HG02642 (cell line): ENCODE data around the gene RSAD1.

Experiments
- ATAC-seq: cut with Tn5 transposase; IDR thresholded peaks from one replicate; pipeline ENCODE4 v1.9.1; 2021; ENCODE audit warnings: mild to moderate bottlenecking; ENCODE audit not compliant: unreplicated experiment, poor library complexity

The RSAD1 gene

DNA sequence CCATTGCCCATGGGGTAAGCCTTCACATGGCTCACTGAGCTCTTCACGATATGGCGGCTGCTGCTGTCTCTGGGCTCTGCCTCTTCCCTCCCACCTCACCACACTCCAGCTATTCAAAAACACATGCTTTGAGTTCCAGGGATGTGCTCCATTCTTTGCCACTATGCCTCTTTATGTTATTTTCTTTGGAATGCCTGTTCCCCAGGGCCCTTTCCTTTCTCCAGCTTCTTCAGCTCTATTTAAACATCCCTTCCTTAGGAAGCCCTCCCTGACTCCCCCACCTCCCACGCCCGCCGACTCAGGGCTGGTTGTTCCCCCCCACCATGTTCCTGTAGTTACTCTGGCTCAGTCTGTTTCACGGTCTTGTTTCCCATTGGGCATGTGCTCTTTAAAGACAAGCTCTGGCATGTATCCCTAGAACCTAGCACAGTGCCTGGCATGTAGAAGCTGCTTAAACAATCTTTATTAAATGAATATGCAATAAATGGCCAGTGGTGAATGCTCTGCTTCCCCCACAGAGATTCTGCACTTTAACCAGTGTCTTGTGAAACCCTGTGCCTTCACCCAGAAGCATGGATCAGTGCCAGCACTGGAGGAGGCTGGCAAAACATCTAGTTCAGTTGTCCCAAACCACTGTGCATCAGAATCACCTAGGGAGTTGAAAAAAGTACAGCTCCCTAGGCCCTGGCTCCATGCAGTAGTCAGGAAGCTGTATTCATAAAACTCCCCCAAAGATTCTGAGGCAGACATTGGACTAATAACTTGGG, 36.5 kb downstream of the RSAD1 start:
- ATAC-seq = no peak

DNA sequence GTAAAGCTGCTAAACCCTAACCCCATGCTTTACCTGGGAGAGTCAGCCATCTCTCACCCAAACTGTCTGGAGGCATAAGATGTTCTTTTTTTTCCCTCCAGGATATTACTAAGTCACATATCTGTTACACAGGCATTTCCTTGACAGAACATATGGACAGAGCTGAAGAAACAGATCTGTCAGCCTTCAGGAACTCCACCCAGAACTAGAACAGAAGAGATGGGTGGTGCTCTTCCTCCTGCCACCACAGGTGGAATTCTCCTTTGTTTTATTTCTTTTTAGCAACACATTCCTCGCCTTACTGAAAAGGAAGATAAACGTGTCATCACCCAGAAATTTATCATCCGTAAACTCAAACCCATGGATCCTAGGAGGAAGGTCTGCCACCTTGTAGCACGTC, 38.4 kb downstream of the RSAD1 start:
- no peak for ATAC-seq

DNA sequence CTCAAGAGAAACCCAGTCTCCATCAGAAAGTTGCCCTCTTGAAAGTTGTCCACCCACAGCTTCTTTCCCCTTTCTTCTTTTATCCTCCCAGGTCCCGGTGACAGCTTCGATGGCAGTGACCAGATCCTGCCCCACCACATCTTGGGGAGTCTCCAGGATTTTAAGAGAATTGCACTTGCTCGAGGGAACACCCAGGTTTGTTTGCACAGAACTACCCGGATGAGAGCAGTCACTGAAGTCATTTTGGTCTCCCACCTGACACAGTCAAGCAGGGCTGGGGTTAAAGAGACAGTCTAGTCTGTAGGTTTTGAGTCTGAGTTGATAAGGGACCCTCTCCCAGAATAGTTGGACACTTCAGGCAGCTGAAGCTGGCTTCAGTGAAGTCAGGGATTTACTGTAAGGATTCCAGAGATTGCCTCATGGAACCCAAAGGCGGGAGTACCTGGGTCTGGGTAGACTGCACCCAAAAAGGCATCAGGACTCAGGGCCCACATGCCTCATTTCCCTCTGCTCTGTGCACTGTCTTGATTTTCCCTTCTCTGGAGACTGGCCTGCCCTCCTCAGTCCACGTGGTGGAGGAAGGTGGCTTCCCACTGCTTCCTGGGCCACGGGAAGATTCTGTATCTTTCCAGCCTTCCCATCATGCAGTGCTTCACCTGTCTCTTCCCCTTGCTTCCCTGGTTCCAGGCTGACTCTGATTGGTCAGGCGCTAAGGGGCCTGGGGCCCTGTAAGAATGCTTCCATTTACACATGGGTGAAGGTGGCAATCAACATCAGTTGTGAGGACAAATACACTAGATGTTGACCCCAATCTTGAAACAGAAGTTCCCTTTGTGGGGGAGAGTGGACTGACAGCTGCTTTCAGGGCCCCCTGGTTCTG, 39.1 kb downstream of the RSAD1 start:
- no peak for ATAC-seq

DNA sequence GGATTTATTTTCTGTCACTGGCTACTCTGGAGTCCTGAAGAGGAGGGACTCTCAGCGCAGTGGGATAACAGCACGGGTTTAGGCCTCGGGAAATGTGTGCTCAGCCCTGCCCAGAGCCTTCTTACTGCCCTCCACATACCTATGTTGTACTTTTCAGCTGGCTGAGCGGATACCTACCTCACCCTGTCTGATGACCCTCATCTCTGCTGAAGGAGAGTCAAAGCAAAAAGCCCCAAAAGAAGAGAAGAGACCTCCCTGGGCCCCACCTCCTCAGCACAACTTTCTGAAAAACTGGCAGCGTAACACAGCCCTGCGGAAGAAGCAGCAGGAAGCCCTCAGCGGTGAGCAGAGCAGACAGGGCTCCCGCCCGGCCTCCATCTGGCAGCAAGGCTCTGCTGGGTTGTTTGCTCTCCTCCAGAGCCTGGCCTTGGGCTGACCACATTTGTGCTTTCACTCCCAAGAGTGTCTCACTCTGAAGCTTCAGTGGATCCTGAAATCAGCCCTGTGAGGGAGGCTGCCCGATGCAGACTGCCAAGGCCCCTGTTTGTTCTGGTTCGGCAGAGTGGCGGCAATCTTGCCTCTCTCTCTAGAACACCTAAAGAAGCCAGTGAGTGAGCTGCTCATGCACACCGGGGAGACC, 39.8 kb downstream of the RSAD1 start:
- ATAC-seq = no peak

DNA sequence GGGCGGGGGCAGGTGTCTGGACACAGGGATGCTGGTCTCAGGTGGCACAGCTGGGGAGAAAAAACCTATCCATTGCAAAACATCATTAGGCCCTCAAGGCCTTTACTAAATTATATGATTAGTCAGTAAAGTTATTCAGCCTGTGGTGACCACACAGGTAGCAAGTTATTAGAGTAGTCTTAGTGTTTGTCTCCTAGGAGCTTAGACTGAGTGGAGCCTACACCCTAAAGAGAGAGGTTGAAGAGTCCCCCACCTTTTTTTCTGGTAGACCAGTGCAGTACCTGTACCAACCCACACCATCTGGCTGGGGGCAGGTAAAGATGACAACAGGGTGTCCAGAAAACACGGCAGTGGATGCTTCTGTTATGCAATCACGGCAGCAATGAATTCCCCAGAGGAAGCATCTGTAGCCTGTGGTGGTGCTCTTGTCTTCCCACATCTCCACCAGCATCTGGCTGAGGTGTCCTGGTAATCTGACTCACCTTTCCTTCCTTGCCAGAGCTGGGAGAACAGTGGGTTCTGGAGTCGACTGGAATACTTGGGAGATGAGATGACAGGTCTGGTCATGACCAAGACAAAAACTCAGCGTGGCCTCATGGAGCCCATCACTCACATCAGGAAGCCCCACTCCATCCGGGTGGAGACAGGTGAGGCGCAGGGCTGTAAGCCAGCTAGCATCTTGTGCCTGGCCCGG, 40.6 kb downstream of the RSAD1 start:
- ATAC-seq = no peak

DNA sequence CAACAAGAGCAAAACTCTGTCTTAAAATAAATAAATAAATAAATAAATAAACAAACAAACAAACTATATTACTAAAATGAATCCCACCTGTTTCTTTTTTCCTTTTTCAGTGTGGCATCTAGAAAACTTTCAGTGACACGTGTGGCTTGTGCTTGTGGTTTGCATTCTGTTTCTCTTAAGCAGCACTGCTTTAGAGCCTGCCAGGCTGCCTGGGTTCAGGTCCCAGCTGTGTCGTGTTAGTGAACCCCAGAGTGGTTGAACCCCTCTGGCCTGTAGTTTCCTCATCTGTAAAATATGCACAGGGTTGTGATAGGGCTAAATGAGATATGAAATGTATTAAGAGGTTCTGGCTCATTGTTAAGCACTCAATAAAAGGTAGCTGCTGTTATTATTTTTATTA, 41.8 kb downstream of the RSAD1 start:
- no peak for ATAC-seq

DNA sequence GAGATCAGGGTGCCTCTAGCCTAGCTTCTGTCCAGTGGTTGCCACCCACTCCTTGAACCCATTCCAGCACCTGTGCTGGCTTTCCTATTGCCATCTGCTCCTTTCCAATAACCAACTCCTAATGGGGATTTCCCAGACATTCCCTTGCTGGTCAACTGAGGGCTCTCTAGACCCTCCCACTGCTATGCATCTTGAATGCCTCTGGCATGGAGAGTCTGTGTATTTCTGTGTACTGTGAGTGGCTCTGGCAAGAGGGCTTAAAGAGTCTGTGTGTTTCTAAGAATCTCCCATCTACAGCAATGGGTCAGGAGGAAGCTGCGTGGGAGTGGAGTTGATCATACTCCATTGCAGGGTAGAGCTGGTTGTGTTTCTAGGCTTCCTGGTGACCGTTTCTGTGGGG, 42.9 kb downstream of the RSAD1 start:
- ATAC-seq = no peak

DNA sequence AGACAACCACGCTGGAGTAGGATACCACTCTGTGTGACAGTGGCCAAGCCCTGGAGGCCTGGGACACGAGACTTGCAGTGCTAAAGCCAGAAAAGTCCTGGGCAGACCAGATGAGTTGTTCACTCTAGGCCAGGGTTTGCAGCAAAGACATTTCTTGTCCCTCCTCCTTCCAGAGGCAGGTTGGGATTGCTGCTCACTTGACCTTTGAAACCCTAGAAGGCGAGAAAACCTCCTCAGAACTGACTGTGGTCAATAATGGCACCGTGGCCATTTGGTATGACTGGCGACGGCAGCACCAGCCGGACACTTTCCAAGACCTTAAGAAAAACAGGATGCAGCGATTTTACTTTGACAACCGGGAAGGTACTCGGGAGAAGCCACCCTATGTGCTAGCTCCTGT, 44.1 kb downstream of the RSAD1 start:
- ATAC-seq = no peak

DNA sequence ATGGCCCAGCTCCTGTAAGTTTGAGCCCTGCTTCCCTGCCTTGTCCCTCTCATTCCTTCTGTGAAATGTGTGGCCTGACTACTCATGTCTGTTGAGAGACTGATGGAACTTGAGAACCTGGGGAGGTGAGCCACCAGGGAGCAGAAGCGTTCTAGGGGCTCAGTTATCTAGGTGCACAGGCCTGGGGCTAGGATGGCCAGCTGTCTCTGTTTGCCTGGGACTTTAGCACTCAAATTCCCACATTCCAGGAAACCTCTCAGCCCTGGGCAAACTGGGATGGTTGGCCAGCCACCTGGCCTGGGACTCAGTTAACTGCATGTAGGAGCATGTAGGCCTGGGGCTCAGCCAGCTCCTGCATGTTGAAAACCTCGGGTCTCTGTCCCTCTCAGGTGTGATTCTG, 44.5 kb downstream of the RSAD1 start:
- no peak for ATAC-seq

DNA sequence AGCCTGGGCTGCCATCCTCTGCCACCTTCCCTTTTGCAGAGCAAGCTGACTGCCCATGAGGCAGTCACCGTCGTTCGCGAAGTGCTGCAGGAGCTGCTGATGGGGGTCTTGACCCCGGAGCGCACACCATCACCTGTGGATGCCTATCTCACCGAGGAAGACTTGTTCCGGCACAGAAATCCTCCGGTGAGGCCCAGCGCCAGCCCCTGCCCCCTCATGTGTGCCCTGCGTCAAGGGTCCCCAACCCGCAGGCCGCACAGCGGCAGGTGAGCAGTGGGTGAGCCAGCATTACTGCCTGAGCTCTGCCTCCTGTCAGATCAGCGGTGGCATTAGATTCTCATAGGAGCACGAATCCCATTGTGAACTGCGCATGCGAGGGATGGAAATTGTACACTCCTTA, 46.2 kb downstream of the RSAD1 start:
- no peak for ATAC-seq

DNA sequence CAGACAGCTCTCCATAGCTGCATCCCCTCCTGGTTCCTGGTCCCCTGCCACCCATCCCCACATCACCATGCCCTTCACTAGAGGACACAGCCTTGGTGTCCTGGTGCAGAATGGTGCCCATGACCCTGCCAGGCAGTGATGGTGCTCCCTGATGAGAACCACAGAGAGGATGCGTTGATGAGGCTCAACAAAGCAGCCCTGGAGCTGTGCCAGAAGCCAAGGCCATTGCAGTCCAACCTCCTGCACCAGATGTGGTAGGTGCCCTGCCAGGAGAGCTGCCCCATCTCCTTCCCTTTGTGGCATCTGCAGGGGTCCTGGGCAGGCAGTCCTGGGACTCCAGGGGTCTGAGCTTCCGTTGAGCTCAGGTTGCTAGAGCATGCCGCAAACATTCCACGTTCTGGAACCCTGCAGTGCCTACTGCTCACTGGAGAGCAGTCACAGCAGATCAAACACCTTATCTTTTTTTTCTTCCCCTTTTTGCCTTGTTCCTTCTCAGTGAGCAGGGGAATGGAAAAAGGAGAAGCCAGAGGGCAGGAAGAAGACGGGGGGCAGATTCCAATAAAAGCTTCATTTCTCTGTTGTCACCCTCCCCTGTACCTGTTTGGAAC, 48.6 kb downstream of the RSAD1 start:
- no peak for ATAC-seq

DNA sequence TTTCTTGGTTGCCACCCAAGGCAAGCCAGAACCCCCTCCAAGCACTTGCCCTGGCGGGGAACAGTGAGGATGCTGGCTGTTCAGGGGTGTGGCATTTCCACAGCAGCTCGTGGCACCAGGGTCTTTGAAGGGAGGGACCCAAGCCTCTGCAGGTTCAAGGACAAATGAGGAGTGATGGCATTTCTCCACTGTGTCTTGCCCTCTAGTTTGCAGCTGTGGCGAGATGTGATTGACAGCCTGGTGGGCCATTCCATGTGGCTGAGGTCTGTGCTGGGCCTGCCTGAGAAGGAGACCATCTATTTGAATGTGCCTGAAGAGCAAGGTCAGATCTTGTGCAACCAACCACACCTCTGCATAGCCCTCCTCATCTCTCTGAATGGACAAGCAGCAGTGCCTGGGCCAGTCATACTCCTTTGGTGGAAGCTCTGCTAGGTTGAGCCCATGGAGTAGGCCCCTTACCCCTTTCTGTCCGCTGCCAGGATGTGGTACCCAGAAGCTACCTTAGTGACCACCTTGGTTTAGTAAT, 49.4 kb downstream of the RSAD1 start:
- no peak for ATAC-seq

DNA sequence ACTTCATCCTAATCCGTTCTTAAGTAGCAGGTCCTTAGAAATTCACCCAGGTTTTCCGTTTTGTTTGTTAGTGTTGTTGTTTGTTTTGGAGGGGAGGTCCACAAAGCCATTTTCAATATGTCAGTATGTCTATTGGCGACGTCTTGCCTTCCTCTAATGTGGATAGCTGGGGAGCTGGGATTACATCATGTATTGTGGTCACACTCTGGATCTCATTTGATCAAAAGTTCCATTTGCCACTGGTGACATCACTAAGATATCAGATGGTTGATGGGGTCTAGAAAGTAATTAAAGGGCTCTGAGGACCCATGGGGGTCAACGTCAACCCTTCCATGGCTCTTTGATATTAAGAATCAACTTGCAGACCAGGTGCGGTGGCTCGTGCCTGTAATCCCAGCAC, 51.2 kb downstream of the RSAD1 start:
- ATAC-seq = no peak

DNA sequence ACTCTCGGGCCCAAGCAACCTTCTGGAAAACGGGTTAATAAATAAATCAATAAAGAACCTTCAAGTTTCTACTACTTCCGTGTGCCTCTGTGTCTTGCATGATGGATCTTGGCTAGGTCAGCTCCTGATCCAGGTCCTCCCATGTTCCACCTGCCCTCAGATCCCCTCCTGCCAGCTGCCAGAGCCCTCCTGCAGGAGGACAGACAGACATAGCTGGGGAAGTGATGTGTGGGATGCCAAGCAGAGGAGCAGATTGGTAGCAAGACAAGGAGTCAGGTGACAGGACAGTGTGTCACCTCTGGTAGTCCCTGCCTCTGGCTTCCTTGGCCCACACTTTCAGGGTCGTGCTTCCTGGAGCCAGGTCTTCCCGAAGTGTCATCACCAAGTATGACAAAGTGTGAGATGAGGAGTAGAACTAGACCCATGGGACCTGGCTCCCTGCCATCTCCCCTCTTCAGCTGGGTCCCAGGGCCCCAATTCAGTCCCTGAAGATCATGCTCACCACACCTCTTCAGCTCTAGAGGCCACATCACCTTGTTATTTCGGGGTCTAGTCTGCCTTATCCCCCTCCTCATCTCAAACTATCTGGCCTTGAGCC, 52.9 kb downstream of the RSAD1 start:
- no peak for ATAC-seq

DNA sequence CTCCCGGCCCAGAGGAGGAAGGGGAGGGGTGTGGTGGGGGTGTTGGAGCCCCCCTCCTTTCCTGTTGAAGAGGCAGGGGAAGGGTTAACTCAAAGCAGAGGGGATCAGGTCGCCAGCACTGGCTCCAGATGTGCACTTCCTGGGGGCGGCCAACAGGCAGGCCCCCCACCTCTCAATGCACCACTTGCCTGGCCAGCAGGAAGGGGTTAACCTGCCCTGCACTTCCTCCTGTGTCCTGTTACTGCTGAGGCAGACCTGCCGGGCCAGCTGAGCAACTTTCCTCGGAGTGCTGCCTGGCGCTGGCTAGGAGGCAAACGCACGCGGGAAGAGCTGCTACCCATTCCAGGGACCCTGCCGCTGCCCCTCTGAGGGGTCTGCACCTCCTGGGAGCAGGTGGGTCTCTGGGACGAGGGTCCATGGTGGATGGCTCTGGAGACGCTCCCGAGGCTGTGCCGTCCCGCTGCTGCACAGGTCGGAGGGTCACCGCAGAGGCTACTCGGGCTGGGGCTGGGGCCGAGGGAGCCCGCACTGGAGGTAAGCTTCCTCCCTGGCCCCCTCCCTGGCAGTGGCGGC, 53.9 kb downstream of the RSAD1 start, which contains the start of gene EPN3:
Gene EPN3, plus strand, starts transcription at position 284 of the 573 bp plus-strand sequence. CDS start 3,822 bp downstream, outside the sequence.
- no peak for ATAC-seq

DNA sequence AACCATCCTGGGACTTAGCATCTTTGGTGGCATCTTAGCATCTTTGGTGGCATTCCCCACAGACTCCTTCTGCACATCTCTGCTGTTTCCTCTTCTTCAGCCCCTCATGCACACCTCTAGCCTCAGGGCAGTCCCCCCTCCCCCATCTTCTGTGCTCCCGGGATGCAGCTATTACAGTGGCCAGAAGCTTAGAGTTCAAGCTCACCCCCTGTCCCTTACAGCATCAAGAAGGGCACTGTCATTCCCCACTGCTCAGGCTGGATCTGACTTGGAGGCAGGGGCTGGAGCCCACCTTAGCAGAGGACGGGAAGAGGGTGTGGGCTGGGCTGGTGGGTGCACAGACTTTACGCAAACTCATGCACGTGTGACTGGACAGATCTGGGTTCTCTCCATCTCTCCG, 54.5 kb downstream of the RSAD1 start:
- no peak for ATAC-seq

DNA sequence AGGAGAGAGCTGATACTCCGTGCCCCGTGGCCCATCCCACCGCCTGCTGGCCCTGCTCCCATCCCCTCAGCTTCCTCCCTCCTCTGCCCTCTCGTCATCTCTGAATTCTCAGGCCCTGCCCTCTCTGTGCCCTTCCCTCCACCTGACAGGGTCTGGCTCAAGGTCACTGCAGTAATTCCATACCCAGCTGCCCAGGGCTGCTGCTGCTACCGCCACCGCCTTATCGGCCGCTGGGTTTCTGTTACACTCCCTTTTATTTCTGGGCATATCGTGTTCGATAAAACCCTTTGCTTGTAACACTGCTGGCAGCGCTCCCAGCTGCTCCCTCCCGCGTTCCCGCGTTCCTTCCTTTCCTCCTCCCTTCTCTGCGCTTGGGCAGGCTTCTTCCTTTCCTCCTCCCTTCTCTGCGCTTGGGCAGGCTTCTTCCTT, 55.1 kb downstream of the RSAD1 start:
- ATAC-seq = no peak

DNA sequence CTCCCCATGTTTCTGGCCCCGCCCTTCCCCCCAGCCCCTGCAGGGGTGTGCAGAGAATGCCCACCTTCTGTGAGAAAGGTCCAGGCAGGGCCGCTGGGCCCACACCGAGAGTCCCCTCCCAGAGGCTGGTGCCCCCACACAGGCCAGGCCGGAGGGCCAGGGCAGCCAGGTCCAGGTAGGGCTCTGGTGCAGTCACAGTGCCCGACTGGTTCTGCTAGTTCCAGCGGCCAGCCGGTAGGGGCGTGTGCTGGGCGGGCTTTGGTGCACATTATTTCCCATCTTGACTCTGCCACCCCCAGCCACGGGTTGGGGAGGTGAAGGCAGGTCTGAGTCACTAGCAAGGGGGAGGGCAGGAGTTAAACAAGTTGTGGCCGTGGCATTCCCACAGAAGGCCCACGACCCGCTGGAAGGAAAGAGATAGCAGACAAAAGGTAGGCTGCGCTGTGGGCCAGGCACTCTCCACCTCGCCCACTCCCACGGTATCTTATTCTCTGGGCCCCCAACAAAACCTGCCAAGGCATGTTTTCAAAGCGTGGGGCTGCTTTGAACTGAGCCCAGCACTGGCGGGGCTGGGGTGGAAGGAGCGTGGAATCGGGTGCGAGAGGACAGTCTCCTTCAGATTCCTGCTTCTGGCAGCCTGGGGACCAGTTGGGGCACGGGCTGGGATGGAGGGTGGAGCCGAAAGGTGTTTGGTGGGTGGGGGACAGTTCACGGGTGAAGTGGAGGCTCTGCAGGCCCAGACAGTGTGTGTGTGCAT, 55.7 kb downstream of the RSAD1 start:
- no peak for ATAC-seq
